Tibial nerve (tissue), 4 donors: ENCODE results near the gene POU4F2.

Experiments
- EP300 ChIP-seq, 2 donors: sonication (generic); formaldehyde crosslinking; IDR thresholded peaks; one replicate each; pipeline ENCODE4 v1.6.1; 2017; ENCODE audit warnings: antibody characterized with exemption in 2 of 2, mild to moderate bottlenecking in 1 of 2
- POLR2A ChIP-seq, 2 donors: fragments of 450-650 bp; IDR thresholded peaks; one replicate each; pipeline ENCODE4 v1.6.1; 2017; ENCODE audit warnings: antibody characterized with exemption in 2 of 2, mild to moderate bottlenecking in 2 of 2, moderate library complexity in 2 of 2
- TF ChIP-seq, protein P1 (sequence below), 5 experiments: fragments of 200-600 bp in 3 of 5; fragments of 450-650 bp in 2 of 5; sonication (generic) in 3 of 5; IDR thresholded peaks; one replicate each; pipeline ENCODE4 v1.5.1; 2016 to 2019; ENCODE audit warnings: antibody characterized with exemption in 5 of 5, mild to moderate bottlenecking in 3 of 5, moderate library complexity in 2 of 5

- no peak for TF ChIP-seq POLR2A (IDR thresholded peaks at IDR 0.05)
- TF ChIP-seq, protein P1, sequence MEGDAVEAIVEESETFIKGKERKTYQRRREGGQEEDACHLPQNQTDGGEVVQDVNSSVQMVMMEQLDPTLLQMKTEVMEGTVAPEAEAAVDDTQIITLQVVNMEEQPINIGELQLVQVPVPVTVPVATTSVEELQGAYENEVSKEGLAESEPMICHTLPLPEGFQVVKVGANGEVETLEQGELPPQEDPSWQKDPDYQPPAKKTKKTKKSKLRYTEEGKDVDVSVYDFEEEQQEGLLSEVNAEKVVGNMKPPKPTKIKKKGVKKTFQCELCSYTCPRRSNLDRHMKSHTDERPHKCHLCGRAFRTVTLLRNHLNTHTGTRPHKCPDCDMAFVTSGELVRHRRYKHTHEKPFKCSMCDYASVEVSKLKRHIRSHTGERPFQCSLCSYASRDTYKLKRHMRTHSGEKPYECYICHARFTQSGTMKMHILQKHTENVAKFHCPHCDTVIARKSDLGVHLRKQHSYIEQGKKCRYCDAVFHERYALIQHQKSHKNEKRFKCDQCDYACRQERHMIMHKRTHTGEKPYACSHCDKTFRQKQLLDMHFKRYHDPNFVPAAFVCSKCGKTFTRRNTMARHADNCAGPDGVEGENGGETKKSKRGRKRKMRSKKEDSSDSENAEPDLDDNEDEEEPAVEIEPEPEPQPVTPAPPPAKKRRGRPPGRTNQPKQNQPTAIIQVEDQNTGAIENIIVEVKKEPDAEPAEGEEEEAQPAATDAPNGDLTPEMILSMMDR (IDR thresholded peaks at IDR 0.05), result no peak
- no peak for TF ChIP-seq EP300 (IDR thresholded peaks at IDR 0.05)
These were observed 916 bp upstream of the POU4F2 start for GRCh38 chr4:146637621-146638332.
